GM18868 (cell line): ENCODE results near the gene CCDC13.
"Not testable (repeated sequence)": the region's sequence is repeated elsewhere in the genome, so short reads cannot be mapped to it uniquely, and the experiment has no call there.

Experiments
- ATAC-seq: cut with Tn5 transposase; IDR thresholded peaks from one replicate; pipeline ENCODE4 v1.9.1; 2021; ENCODE audit warnings: mild to moderate bottlenecking, moderate library complexity; ENCODE audit not compliant: unreplicated experiment

Gene CCDC13

GRCh38 chr3:42772670-42773408, at the start of gene CCDC13:
TSS of gene CCDC13 (minus strand) at chr3:42773253. CDS start at chr3:42758345, 14,908 bp downstream.
- peak; percentile 99 for ATAC-seq

GRCh38 chr3:42822828-42823227, 49.8 kb upstream of the CCDC13 start:
- no peak for ATAC-seq

GRCh38 chr3:42820746-42821051, 47.6 kb upstream of the CCDC13 start:
- no peak for ATAC-seq

- ATAC-seq = no peak
Measured at GRCh38 chr3:42819351-42819965, 46.4 kb upstream of the CCDC13 start.

GRCh38 chr3:42815826-42816225, 42.8 kb upstream of the CCDC13 start:
- ATAC-seq = no peak

- no peak for ATAC-seq
Measured at GRCh38 chr3:42814914-42815507, 42.0 kb upstream of the CCDC13 start.

GRCh38 chr3:42814246-42814645, 41.2 kb upstream of the CCDC13 start:
- no peak for ATAC-seq

- ATAC-seq = not testable (repeated sequence)
Measured at GRCh38 chr3:42811118-42811883, 38.2 kb upstream of the CCDC13 start.

GRCh38 chr3:42810706-42811105, 37.7 kb upstream of the CCDC13 start:
- not testable (repeated sequence) for ATAC-seq

- no peak for ATAC-seq
Measured at GRCh38 chr3:42809202-42809601, 36.1 kb upstream of the CCDC13 start, which contains the start of gene ACKR2. TSS of gene ACKR2 (plus strand) at chr3:42809445. CDS start at chr3:42864503, 55,058 bp downstream.

GRCh38 chr3:42807929-42808328, 34.9 kb upstream of the CCDC13 start:
- no peak for ATAC-seq

GRCh38 chr3:42805141-42805821, 32.2 kb upstream of the CCDC13 start:
- ATAC-seq = no peak

GRCh38 chr3:42804831-42805132, 31.7 kb upstream of the CCDC13 start:
- peak; percentile 24 for ATAC-seq

GRCh38 chr3:42804106-42804830, 31.2 kb upstream of the CCDC13 start, which contains the start of gene HIGD1A:
TSS of gene HIGD1A (minus strand) at chr3:42804490. CDS start at chr3:42794253, 10,237 bp downstream.
- peak; percentile 100 for ATAC-seq

- peak; percentile 3 for ATAC-seq
Measured at GRCh38 chr3:42803414-42804105, 30.5 kb upstream of the CCDC13 start.

- ATAC-seq = no peak
Measured at GRCh38 chr3:42802876-42803413, 29.9 kb upstream of the CCDC13 start.

GRCh38 chr3:42801784-42802183, 28.7 kb upstream of the CCDC13 start:
- ATAC-seq = no peak

GRCh38 chr3:42801048-42801620, 28.1 kb upstream of the CCDC13 start:
- no peak for ATAC-seq

GRCh38 chr3:42800251-42800650, 27.2 kb upstream of the CCDC13 start:
- ATAC-seq = no peak
